ENCODE results near the gene CSNK1G3.

- TF ChIP-seq CTCF (IDR thresholded peaks at IDR 0.05 in 4 of 5, conservative IDR thresholded peaks at IDR 0.05 in 1 of 5) (no peak), POLR2A (IDR thresholded peaks at IDR 0.05) (no peak)
Measured at GRCh38 chr5:123597018-123597417, 85.0 kb downstream of the CSNK1G3 start.

Data from gastrocnemius medialis (tissue), 4 donors.